Gastroesophageal sphincter (tissue), 3 donors: ENCODE measurements around the gene CDH11.

Source experiments
- EP300 ChIP-seq: sonication (generic); formaldehyde crosslinking; IDR thresholded peaks from one replicate; pipeline ENCODE4 v1.6.1; 2017; ENCODE audit warnings: antibody characterized with exemption, mild to moderate bottlenecking
- POLR2AphosphoS5 ChIP-seq: sonication (generic); formaldehyde crosslinking; IDR thresholded peaks from one replicate; pipeline ENCODE4 v1.6.1; 2017; ENCODE audit warnings: antibody characterized with exemption
- TF ChIP-seq, protein P1 (sequence below), 4 experiments: fragments of 200-600 bp in 2 of 4; fragments of 450-650 bp in 2 of 4; sonication (generic) in 1 of 4; IDR thresholded peaks; one replicate each; pipeline ENCODE4 v1.5.1; 2017 to 2019; ENCODE audit warnings: antibody characterized with exemption in 4 of 4, mild to moderate bottlenecking in 2 of 4, moderate library complexity in 2 of 4

DNA sequence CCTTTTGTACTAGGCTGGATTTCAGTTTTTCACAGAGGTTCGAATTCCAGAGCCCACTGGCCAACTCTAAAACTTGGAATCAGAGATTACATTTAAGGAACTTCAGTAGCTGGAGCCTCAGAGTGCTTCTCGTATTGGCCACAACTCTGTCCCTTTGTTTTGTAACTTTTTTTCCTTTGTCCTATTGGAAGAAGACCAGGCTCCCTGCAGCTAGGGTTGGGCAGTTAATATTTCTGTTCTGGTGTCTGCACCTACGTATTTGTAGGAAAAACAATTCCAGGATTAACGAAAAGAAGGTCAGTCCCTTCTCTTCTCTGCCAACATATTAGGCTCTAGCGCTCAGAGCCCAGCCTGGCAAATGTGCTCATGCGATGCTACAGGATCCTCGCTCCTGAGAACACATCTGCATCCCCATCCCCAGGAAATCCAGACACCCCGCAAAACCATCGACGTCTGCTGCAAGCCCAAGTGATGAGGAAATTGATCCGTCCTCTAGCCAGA, 1.9 kb downstream of the CDH11 start:
- TF ChIP-seq POLR2AphosphoS5 (peak; percentile 46), EP300 (no peak)
- TF ChIP-seq, protein P1, sequence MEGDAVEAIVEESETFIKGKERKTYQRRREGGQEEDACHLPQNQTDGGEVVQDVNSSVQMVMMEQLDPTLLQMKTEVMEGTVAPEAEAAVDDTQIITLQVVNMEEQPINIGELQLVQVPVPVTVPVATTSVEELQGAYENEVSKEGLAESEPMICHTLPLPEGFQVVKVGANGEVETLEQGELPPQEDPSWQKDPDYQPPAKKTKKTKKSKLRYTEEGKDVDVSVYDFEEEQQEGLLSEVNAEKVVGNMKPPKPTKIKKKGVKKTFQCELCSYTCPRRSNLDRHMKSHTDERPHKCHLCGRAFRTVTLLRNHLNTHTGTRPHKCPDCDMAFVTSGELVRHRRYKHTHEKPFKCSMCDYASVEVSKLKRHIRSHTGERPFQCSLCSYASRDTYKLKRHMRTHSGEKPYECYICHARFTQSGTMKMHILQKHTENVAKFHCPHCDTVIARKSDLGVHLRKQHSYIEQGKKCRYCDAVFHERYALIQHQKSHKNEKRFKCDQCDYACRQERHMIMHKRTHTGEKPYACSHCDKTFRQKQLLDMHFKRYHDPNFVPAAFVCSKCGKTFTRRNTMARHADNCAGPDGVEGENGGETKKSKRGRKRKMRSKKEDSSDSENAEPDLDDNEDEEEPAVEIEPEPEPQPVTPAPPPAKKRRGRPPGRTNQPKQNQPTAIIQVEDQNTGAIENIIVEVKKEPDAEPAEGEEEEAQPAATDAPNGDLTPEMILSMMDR (IDR thresholded peaks at IDR 0.05): no peak
